ENCODE results near the gene ACRV1. TPM values are rescaled to one million over a fixed set of nuclear protein-coding genes. Genes with fewer than 3 reads are reported as not detected.

The ACRV1 gene
- total RNA-seq, 1 donor from 2014 or later: not detected

GRCh38 chr11:125701858-125702621, 21.4 kb upstream of the ACRV1 start:
- POLR2A ChIA-PET: no interaction called here
- CTCF ChIA-PET: no interaction called here

GRCh38 chr11:125701018-125701610, 20.5 kb upstream of the ACRV1 start:
- Mint-ChIP-seq H3K4me1 (no peaks in the 10 kb centered on the region), H3K27me3 (peaks cover 9% of the 10 kb centered on the region), H3K4me3 (no peak overlapping the region), H3K36me3 (ENCODE audit: low read depth) (no peaks in the 10 kb centered on the region), H3K27ac (no peak overlapping the region), H3K9me3 (no peaks in the 10 kb centered on the region)
- ATAC-seq (ENCODE audit: low read depth) (no peak), DNase-seq (no peak)
- POLR2A ChIA-PET: no interaction called here
- intact Hi-C loops (cut with micrococcal nuclease): no loop called here
- CTCF ChIA-PET: no interaction called here
- TF ChIP-seq CTCF (IDR thresholded peaks at IDR 0.05): no peak

More at GRCh38 chr11:125701858-125702621, 21.4 kb upstream of the ACRV1 start:
- Mint-ChIP-seq H3K27me3 (peaks cover 9% of the 10 kb centered on the region), H3K9me3 (no peaks in the 10 kb centered on the region), H3K4me3 (no peak overlapping the region), H3K27ac (no peak overlapping the region), H3K36me3 (ENCODE audit: low read depth) (no peaks in the 10 kb centered on the region), H3K4me1 (no peaks in the 10 kb centered on the region)
- intact Hi-C loops (cut with micrococcal nuclease): no loop called here
- no peak for DNase-seq
- TF ChIP-seq CTCF (IDR thresholded peaks at IDR 0.05): no peak
- no peak for ATAC-seq (ENCODE audit: low read depth)

- no peaks in the 10 kb centered on the region for H3K4me1 Mint-ChIP-seq
- DNase-seq (no peak), ATAC-seq (ENCODE audit: low read depth) (no peak)
- H3K36me3 Mint-ChIP-seq (ENCODE audit: low read depth): no peaks in the 10 kb centered on the region
- POLR2A ChIA-PET: no interaction called here
- intact Hi-C loops (cut with micrococcal nuclease): no loop called here
- peaks cover 3% of the 10 kb centered on the region for H3K27me3 Mint-ChIP-seq
- CTCF ChIA-PET: no interaction called here
- no peak for TF ChIP-seq CTCF (IDR thresholded peaks at IDR 0.05)
- no peak overlapping the region for H3K4me3 Mint-ChIP-seq
- no peaks in the 10 kb centered on the region for H3K9me3 Mint-ChIP-seq
- no peak overlapping the region for H3K27ac Mint-ChIP-seq
Measured at GRCh38 chr11:125694951-125695350, 14.3 kb upstream of the ACRV1 start.

GRCh38 chr11:125692887-125693286, 12.2 kb upstream of the ACRV1 start:
- CTCF ChIA-PET: no interaction called here
- no peak for DNase-seq
- Mint-ChIP-seq H3K4me3 (no peak overlapping the region), H3K9me3 (no peaks in the 10 kb centered on the region), H3K4me1 (no peaks in the 10 kb centered on the region), H3K27me3 (no peaks in the 10 kb centered on the region), H3K36me3 (ENCODE audit: low read depth) (no peaks in the 10 kb centered on the region), H3K27ac (no peak overlapping the region)
- POLR2A ChIA-PET: no interaction called here
- intact Hi-C loops (cut with micrococcal nuclease): no loop called here
- no peak for ATAC-seq (ENCODE audit: low read depth)
- no peak for TF ChIP-seq CTCF (IDR thresholded peaks at IDR 0.05)

GRCh38 chr11:125690006-125690405, 9.4 kb upstream of the ACRV1 start:
- H3K27me3 Mint-ChIP-seq: no peaks in the 10 kb centered on the region
- H3K4me3 Mint-ChIP-seq: no peak overlapping the region
- no peak for TF ChIP-seq CTCF (IDR thresholded peaks at IDR 0.05)
- CTCF ChIA-PET: interaction anchor here (1.2 kb wide), 1 partner anchor 10 kb away, joined by 3 read pairs; the partner anchor contains the start of gene ACRV1
- no peak overlapping the region for H3K27ac Mint-ChIP-seq
- no peaks in the 10 kb centered on the region for H3K4me1 Mint-ChIP-seq
- POLR2A ChIA-PET: no interaction called here
- ATAC-seq (ENCODE audit: low read depth): no peak
- H3K36me3 Mint-ChIP-seq (ENCODE audit: low read depth): no peaks in the 10 kb centered on the region
- intact Hi-C loops (cut with micrococcal nuclease): no loop called here
- no peaks in the 10 kb centered on the region for H3K9me3 Mint-ChIP-seq
- no peak for DNase-seq
